NCI-H1092 treated with DMSO at 0.1 percent for 48 hours (cell line): ENCODE measurements around the gene UGGT1.

Experiments
- DNase-seq: peaks from one replicate; lab custom pipeline; 2025; lab: John Stamatoyannopoulos, UW

The UGGT1 gene

GRCh38 chr2:128108166-128108565 lies 17.2 kb downstream of the UGGT1 start:
- DNase-seq, result no peak

- DNase-seq, result no peak
Observed at GRCh38 chr2:128109243-128109642, 18.2 kb downstream of the UGGT1 start.

- no peak for DNase-seq
Observed at GRCh38 chr2:128115921-128116623, 25.1 kb downstream of the UGGT1 start.

GRCh38 chr2:128134573-128134972 lies 43.6 kb downstream of the UGGT1 start:
- no peak for DNase-seq

- no peak for DNase-seq
Observed at GRCh38 chr2:128137094-128137616, 46.2 kb downstream of the UGGT1 start.

- DNase-seq, result no peak
Observed at GRCh38 chr2:128139624-128140023, 48.6 kb downstream of the UGGT1 start.

- DNase-seq, result no peak
Observed at GRCh38 chr2:128145651-128146050, 54.7 kb downstream of the UGGT1 start.

- no peak for DNase-seq
Observed at GRCh38 chr2:128153786-128154185, 62.8 kb downstream of the UGGT1 start.

- no peak for DNase-seq
Observed at GRCh38 chr2:128154225-128154624, 63.2 kb downstream of the UGGT1 start.

GRCh38 chr2:128155970-128156369 lies 65.0 kb downstream of the UGGT1 start:
- DNase-seq, result no peak

GRCh38 chr2:128156812-128157211 lies 65.8 kb downstream of the UGGT1 start:
- no peak for DNase-seq

- DNase-seq, result no peak
Observed at GRCh38 chr2:128157644-128158043, 66.6 kb downstream of the UGGT1 start.

- no peak for DNase-seq
Observed at GRCh38 chr2:128158176-128158575, 67.2 kb downstream of the UGGT1 start.

GRCh38 chr2:128159437-128159836 lies 68.4 kb downstream of the UGGT1 start:
- DNase-seq, result no peak

GRCh38 chr2:128160616-128161275 lies 69.7 kb downstream of the UGGT1 start:
- no peak for DNase-seq

- no peak for DNase-seq
Observed at GRCh38 chr2:128162266-128162665, 71.3 kb downstream of the UGGT1 start.

GRCh38 chr2:128164311-128164710 lies 73.3 kb downstream of the UGGT1 start:
- DNase-seq, result no peak

- no peak for DNase-seq
Observed at GRCh38 chr2:128166746-128167353, 75.8 kb downstream of the UGGT1 start.

GRCh38 chr2:128169094-128169493 lies 78.1 kb downstream of the UGGT1 start:
- no peak for DNase-seq

GRCh38 chr2:128169497-128169896 lies 78.5 kb downstream of the UGGT1 start:
- DNase-seq, result no peak

GRCh38 chr2:128169933-128170709 lies 79.1 kb downstream of the UGGT1 start:
- DNase-seq, result no peak

GRCh38 chr2:128170776-128171175 lies 79.8 kb downstream of the UGGT1 start:
- no peak for DNase-seq
